Hepatocyte (in vitro differentiated cells): ENCODE results near the gene SPECC1.

Source experiments
- EZH2 ChIP-seq: fragments of 200-600 bp; sonication (generic); IDR thresholded peaks from 2 replicates; pipeline ENCODE4 v1.6.1; 2016; ENCODE audit warnings: antibody characterized with exemption, mild to moderate bottlenecking, borderline replicate concordance
- EZH2phosphoT487 ChIP-seq: fragments of 200-600 bp; sonication (generic); IDR thresholded peaks from one replicate; pipeline ENCODE4 v1.6.1; 2018; ENCODE audit warnings: antibody characterized with exemption, mild to moderate bottlenecking, low read depth, moderate library complexity; ENCODE audit not compliant: unreplicated experiment, severe bottlenecking
- TF ChIP-seq, protein P1 (sequence below): fragments of 200-600 bp; sonication (generic); IDR thresholded peaks from 2 replicates; pipeline ENCODE4 v1.5.1; 2016; ENCODE audit warnings: antibody characterized with exemption, mild to moderate bottlenecking; ENCODE audit not compliant: poor library complexity

DNA sequence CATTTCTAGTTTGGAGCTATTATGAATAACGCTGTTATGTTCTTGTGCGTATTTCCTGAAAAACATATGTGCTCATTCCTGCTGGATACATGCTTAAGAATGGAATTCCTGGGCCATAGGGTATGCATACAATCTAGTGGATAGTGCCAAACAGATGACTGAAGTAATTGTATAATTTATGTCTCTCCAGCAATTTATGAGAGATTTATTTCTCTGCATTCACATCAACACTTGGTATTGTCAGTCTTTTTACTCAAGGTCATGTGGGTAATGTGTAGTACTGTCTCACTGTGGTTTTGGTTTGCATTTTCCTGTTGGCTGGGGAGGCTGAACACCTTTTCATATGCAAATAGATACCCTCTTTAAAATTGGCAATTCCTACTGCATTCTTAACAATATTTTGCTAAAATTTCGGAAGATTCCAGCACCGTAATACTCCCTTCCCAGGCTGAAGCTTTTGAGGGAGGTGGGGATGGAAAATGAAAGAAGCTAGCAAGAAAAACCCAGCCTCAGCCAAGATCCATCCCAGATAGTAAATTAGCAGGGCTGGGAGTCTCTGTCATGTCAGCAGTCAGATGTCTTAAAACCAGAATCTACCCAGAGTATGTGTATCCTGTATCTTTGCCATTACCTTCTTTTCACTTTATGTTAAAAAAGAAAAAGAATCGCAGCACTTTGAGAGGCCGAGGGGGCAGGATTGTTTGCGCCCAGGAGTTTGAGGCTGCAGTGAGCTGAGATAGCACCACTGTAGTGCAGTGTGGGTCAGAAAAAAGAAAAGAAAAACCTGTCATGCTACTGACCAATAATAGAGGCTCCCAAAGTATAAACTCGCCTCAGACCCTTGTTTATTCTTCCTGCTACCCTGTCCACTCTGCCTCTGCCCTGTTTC, 253.3 kb downstream of the SPECC1 start:
- TF ChIP-seq, protein P1, sequence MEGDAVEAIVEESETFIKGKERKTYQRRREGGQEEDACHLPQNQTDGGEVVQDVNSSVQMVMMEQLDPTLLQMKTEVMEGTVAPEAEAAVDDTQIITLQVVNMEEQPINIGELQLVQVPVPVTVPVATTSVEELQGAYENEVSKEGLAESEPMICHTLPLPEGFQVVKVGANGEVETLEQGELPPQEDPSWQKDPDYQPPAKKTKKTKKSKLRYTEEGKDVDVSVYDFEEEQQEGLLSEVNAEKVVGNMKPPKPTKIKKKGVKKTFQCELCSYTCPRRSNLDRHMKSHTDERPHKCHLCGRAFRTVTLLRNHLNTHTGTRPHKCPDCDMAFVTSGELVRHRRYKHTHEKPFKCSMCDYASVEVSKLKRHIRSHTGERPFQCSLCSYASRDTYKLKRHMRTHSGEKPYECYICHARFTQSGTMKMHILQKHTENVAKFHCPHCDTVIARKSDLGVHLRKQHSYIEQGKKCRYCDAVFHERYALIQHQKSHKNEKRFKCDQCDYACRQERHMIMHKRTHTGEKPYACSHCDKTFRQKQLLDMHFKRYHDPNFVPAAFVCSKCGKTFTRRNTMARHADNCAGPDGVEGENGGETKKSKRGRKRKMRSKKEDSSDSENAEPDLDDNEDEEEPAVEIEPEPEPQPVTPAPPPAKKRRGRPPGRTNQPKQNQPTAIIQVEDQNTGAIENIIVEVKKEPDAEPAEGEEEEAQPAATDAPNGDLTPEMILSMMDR = no peak
- TF ChIP-seq EZH2phosphoT487 = no peak
- TF ChIP-seq EZH2 = no peak
